Measurements from ENCODE around the gene TMEM184A. TPM values are rescaled to one million over a fixed set of nuclear protein-coding genes. Genes with fewer than 3 reads are reported as not detected.

Gene TMEM184A
- total and polyA plus RNA-seq, 2 of the 4 experiments (the other 2 are of a cell fraction): 0.36 to 1.9 TPM

GRCh38 chr7:1569440-1569832, 13.4 kb upstream of the TMEM184A start:
- Histone ChIP-seq H3K4me1 (ENCODE audit: control insufficient read depth, insufficient read depth, low read length) (peaks cover 14% of the 10 kb centered on the region), H2AFZ (replicated peaks; ENCODE audit: low read length, poor library complexity) (peak overlapping the region; percentile 97), H3K27me3 (ENCODE audit: control insufficient read depth, insufficient read depth, low read length) (no peaks in the 10 kb centered on the region), H3K9me3 (ENCODE audit: control insufficient read depth, insufficient read depth, low read length) (no peaks in the 10 kb centered on the region), H3K9ac (ENCODE audit: low read depth, low read length) (peak overlapping the region; percentile 91), H3K4me2 (ENCODE audit: low read depth, low read length) (peak overlapping the region; percentile 75), H3K4me3 (ENCODE audit: insufficient read depth, low read depth, low read length) (peak overlapping the region; percentile 92), H3K18ac (ENCODE audit: low read depth, low read length) (no peak overlapping the region), H3K23ac (ENCODE audit: low read depth, low read length) (peak overlapping the region; percentile 13; the same call in 1 of the 2 replicates), H4K5ac (ENCODE audit: low read depth, low read length) (peak overlapping the region; percentile 62; the same call in 1 of the 2 replicates), H4K8ac (ENCODE audit: low read depth in 2 of 2, low read length in 2 of 2) (peak overlapping the region; percentile 80 to 98; a peak in 3 of 4 replicates), H3K27ac (ENCODE audit: insufficient read depth, low read length) (peak overlapping the region; percentile 85), H4K91ac (ENCODE audit: insufficient read depth, low read depth, low read length) (peak overlapping the region; percentile 77), H3K14ac (replicated peaks; ENCODE audit: low read depth, low read length) (0 out of 2 replicates have a peak overlapping the region, but pooled peaks have one; percentile 83), H2BK120ac (ENCODE audit: low read depth, low read length) (no peak overlapping the region), H3K9me1 (ENCODE audit: insufficient read depth, low read length) (peaks cover 17% of the 10 kb centered on the region), H2BK5ac (ENCODE audit: low read depth, low read length, poor library complexity, severe bottlenecking) (peak overlapping the region; percentile 77), H3K4ac (ENCODE audit: low read depth, low read length) (peak overlapping the region; percentile 78), H2AK9ac (replicated peaks; ENCODE audit: low read depth, low read length, poor library complexity) (peak overlapping the region; percentile 87), H3K56ac (ENCODE audit: extremely low read depth, insufficient read depth, low read length) (no peak overlapping the region), H3K79me1 (ENCODE audit: low read depth in 1 of 2, low read length in 2 of 2) (peaks cover 25 to 55% of the 10 kb centered on the region in 2 experiments; a peak in 3 of 4 replicates), H4K20me1 (ENCODE audit: insufficient read depth, low read length) (no peaks in the 10 kb centered on the region; the same call in 1 of the 2 replicates), H3K36me3 (ENCODE audit: control insufficient read depth, insufficient read depth, low read length) (peaks cover 15% of the 10 kb centered on the region), H2BK20ac (ENCODE audit: low read depth, low read length) (no peak overlapping the region), H2BK15ac (ENCODE audit: low read depth, low read length) (no peak overlapping the region), H2AK5ac (ENCODE audit: low read depth, low read length) (peak overlapping the region; percentile 83)
- TF ChIP-seq BHLHE40 (IDR thresholded peaks at IDR 0.05; ENCODE audit: low read depth, low read length) (no peak), CHD1 (IDR thresholded peaks at IDR 0.05; ENCODE audit: low read depth, low read length) (peak; percentile 18; the same call in 1 of the 2 replicates)
- DNase-seq (no peak), ATAC-seq (ENCODE audit: low read depth) (no peak)
- no TSS peak for BruUV-seq (replicated peaks)
- WGBS, 2 experiments (ENCODE audit: extremely low coverage in 2 of 2, insufficient read length in 1 of 2): 0% methylated on average over 1 of the region's 27 CpGs; no CpG with 5 or more reads in 1 of the 2 experiments
- intact Hi-C loops (cut with micrococcal nuclease): no loop called here
- in situ Hi-C loops (cut with MboI; ENCODE audit: low sequenced_read_pairs): no loop called here
- dilution Hi-C loops (cut with HindIII; ENCODE audit: low sequenced_read_pairs, unreplicated experiment): no loop called here
- ChIA-PET POLR2A (ENCODE audit: unreplicated experiment) (no interaction called here), CTCF (no interaction called here)
